Prostate gland (tissue), 2 donors: ENCODE results near the gene SSH2. TPM values are rescaled to one million over a fixed set of nuclear protein-coding genes. Genes with fewer than 3 reads are reported as not detected.

ENCODE experiments used
- DNase-seq: peaks from one replicate; pipeline ENCODE4 v3.0.0-alpha.2; 2019; ENCODE audit warnings: low spot score
- H3K27ac ChIP-seq, 2 donors: fragments of 200-600 bp; sonication (generic); 2 replicates each; pipeline ENCODE4 v1.5.1; 2017 to 2019
- H3K27me3 ChIP-seq: fragments of 200-600 bp; sonication (generic); replicated peaks from 2 replicates; pipeline ENCODE4 v1.5.1; 2019; ENCODE audit not compliant: insufficient read depth
- H3K36me3 ChIP-seq, 2 donors: fragments of 200-600 bp; sonication (generic); 1 replicate in 1 of 2; 2 replicates in 1 of 2; pipeline versions ENCODE4 v1.5.1 to v1.8.1; 2017 to 2019
- H3K4me1 ChIP-seq: fragments of 200-600 bp; sonication (generic); replicated peaks from 2 replicates; pipeline ENCODE4 v1.5.1; 2019
- H3K4me3 ChIP-seq, 2 donors: fragments of 200-600 bp; sonication (generic); 2 replicates each; pipeline ENCODE4 v1.5.1; 2017 to 2019
- H3K9me3 ChIP-seq: fragments of 200-600 bp; sonication (generic); 2 replicates; pipeline ENCODE4 v1.5.1; 2017
- POLR2A ChIP-seq: fragments of 450-650 bp; IDR thresholded peaks from one replicate; pipeline ENCODE4 v1.6.1; 2016; ENCODE audit warnings: antibody characterized with exemption, mild to moderate bottlenecking
- POLR2AphosphoS5 ChIP-seq: sonication (generic); formaldehyde crosslinking; IDR thresholded peaks from one replicate; pipeline ENCODE4 v1.6.1; 2017; ENCODE audit warnings: antibody characterized with exemption
- WGBS: methylation state at CpG from one replicate; pipeline ENCODE4 v1.1.5; 2018; 5-methylcytosine and 5-hydroxymethylcytosine counted together
- intact Hi-C: fragments of 100-400 bp; cut with DNase I; formaldehyde crosslinking; loops from one replicate; pipeline ENCODE4 v1.14.2; 2022
- total RNA-seq, 2 donors: library from RNA; depleted of rRNA; stranded (reverse); fragments of >200 nt; gene quantifications; one replicate each; pipeline ENCODE4 v1.1.0, GENCODE V29; 2016
- TF ChIP-seq, protein P1 (sequence below), 4 experiments: fragments of 200-600 bp in 2 of 4; fragments of 450-650 bp in 2 of 4; sonication (generic) in 2 of 4; IDR thresholded peaks; 1 replicate in 3 of 4; 2 replicates in 1 of 4; pipeline ENCODE4 v1.5.1; 2016 to 2019; ENCODE audit warnings: antibody characterized with exemption in 4 of 4, mild to moderate bottlenecking in 2 of 4, moderate library complexity in 2 of 4

Gene SSH2
- total RNA-seq, 2 donors from 2014 or later = 10.1 to 27.5 TPM

DNA sequence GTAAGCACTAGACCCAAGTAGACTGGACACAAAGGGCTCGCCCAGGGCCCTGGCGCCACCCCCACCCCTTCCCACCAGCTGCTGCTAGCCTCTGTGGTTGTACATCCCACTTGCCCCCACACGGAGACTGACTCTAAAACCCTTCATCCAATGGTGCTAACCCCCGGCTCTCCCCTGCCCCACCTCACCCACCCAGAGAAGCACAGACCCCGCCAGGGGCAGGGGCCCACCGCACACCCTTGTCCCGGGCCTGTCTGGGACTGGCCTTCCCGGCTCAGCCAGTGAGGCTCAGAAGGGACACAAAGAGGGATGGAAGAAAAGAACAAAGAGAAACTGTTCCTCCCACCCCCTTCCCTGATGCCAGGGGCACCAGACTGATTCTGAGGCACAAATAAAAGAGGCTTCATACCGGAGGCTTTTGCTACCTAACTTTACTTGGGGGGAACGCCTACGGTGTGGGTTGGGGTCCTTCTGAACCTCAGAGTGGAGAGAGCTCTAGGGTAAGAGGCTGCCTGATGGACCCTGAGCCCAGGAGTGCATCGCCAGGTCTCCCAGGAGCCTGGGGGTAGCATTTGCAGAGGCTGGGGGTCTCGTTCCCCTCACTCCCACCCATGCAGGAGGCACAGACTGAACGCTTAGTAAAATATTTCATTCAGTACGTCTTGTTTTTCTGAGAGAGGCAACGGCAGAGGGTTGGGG lies 315.5 kb downstream of the SSH2 start:
- TF ChIP-seq POLR2AphosphoS5 = no peak
- TF ChIP-seq POLR2A = no peak
- Histone ChIP-seq H3K9me3 (no peaks in the 10 kb centered on the region), H3K4me3 (no peak overlapping the region), H3K4me1 (peaks cover 5% of the 10 kb centered on the region), H3K36me3 (no peaks in the 10 kb centered on the region), H3K27ac (no peak overlapping the region), H3K27me3 (no peaks in the 10 kb centered on the region)
- DNase-seq = no peak
- WGBS = 69% methylated on average over 16 of the region's 16 CpGs
- intact Hi-C loops = no loop called here

DNA sequence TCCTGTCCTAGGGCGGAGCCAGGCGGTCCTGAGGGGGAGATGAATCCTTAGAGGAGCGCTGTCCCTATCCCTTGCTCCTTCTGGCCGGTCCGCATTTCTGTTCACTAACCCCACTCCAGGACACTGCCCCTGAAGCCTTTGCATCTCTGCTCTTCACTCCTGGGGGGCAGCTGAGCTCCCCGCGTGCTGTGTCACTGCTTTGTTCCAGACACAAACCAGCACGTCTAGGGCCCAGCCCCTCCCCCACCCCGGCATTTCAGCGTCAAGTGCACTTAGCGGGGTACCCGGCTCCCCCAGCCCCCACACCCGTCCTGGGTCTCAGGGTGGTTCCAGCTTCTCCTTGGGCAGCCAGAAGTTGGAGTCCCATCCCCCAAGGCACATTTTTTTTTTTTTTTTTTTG lies 316.2 kb downstream of the SSH2 start:
- Histone ChIP-seq H3K36me3 (no peaks in the 10 kb centered on the region), H3K9me3 (no peaks in the 10 kb centered on the region), H3K27ac (no peak overlapping the region), H3K4me1 (peaks cover 5% of the 10 kb centered on the region), H3K27me3 (no peaks in the 10 kb centered on the region), H3K4me3 (peak overlapping the region in 1 of 2 donors; percentile 6)
- DNase-seq = no peak
- 37% methylated on average over 13 of the region's 13 CpGs for WGBS
- intact Hi-C loops = no loop called here
- TF ChIP-seq POLR2AphosphoS5 (no peak), POLR2A (no peak)
- TF ChIP-seq, protein P1, sequence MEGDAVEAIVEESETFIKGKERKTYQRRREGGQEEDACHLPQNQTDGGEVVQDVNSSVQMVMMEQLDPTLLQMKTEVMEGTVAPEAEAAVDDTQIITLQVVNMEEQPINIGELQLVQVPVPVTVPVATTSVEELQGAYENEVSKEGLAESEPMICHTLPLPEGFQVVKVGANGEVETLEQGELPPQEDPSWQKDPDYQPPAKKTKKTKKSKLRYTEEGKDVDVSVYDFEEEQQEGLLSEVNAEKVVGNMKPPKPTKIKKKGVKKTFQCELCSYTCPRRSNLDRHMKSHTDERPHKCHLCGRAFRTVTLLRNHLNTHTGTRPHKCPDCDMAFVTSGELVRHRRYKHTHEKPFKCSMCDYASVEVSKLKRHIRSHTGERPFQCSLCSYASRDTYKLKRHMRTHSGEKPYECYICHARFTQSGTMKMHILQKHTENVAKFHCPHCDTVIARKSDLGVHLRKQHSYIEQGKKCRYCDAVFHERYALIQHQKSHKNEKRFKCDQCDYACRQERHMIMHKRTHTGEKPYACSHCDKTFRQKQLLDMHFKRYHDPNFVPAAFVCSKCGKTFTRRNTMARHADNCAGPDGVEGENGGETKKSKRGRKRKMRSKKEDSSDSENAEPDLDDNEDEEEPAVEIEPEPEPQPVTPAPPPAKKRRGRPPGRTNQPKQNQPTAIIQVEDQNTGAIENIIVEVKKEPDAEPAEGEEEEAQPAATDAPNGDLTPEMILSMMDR (IDR thresholded peaks at IDR 0.05) = no peak

DNA sequence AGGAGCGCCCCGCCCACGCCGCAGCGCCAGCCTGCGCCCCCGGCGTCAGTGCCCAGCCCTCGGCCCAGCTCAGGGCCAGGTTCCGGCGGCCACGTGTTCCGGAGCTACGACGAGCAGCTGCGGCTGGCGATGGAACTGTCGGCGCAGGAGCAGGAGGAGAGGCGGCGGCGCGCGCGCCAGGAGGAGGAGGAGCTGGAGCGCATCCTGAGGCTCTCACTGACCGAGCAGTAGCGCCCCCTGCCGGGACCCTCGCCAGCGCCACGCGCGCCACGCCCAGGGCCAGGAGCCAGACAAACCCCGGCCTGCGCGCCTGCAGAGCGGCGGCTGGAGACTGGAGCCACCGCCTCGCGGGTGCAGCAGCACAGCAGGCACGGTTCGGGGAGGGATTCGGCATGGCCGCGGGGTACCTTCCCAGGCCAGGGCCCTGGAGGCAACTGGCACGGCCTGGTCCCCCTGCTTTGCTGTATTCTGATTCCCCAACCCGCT lies 316.6 kb downstream of the SSH2 start:
- no peaks in the 10 kb centered on the region for H3K36me3 ChIP-seq
- intact Hi-C loops = no loop called here
- H3K4me1 ChIP-seq = peaks cover 5% of the 10 kb centered on the region
- DNase-seq = peak; percentile 86
- WGBS = 1% methylated on average over 39 of the region's 50 CpGs
- H3K4me3 ChIP-seq = peak overlapping the region in 1 of 2 donors; percentile 6
- H3K27me3 ChIP-seq = no peaks in the 10 kb centered on the region
- no peaks in the 10 kb centered on the region for H3K9me3 ChIP-seq
- peak; percentile 60 for TF ChIP-seq POLR2AphosphoS5
- no peak for TF ChIP-seq POLR2A
- TF ChIP-seq, protein P1 (IDR thresholded peaks at IDR 0.05) = peak; percentile 71 to 92 (median 76)
- H3K27ac ChIP-seq = no peak overlapping the region

DNA sequence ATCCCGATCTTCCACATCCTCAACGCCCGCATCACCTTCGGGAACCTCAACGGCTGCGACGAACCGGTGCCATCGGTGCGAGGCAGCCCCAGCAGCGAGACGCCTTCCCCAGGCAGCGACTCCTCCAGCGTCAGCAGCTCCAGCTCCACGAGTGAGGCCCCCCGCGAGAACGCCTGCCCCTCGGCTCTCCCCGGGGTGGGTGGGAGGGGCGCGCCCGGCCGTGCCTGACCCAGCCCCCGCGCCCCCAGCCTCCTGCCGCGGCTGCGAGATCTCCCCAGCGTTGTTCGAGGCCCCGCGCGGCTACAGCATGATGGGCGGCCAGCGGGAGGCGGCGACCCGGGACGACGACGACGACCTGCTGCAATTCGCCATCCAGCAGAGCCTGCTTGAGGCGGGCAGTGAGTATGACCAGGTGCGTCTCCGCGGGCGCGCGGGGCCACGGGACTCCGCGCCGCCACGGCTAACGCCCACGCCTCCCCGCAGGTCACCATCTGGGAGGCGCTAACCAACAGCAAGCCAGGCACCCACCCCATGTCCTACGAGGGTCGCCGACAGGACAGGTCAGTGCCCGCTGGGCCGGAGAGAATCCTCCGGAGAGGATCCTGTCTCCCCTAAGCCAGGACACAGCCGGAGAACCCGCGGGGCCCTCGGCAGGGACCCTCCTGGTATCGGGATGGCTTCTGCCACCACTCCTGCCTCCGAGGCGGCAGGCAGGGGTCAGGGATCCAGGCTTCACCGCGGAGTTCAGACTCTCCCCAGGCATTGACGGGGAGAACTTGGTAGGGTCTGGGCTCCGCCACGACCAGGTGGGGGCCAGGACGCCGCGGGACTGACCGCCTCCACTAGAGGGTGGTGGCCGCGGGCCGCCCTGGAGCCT lies 317.4 kb downstream of the SSH2 start:
- WGBS = 55% methylated on average over 46 of the region's 85 CpGs
- Histone ChIP-seq H3K27me3 (no peaks in the 10 kb centered on the region), H3K4me1 (peaks cover 5% of the 10 kb centered on the region), H3K4me3 (peak overlapping the region in 1 of 2 donors; percentile 6), H3K9me3 (no peaks in the 10 kb centered on the region), H3K36me3 (no peaks in the 10 kb centered on the region), H3K27ac (no peak overlapping the region)
- DNase-seq = no peak
- intact Hi-C loops = no loop called here
- TF ChIP-seq, protein P1 (IDR thresholded peaks at IDR 0.05) = no peak
- TF ChIP-seq POLR2AphosphoS5 (no peak), POLR2A (no peak)

DNA sequence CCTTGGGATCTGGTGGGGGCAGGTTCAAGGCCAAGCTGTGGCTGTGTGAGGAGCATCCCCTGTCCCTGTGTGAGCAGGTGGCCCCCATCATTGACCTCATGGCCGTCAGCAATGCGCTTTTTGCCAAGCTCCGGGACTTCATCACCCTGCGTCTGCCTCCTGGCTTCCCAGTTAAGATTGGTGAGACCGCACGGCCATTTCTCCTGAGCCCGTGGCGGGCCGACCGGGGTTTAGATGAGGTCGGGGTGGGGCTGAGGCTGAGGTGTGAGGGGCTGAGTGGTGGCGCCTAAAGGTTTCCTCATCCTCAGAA lies 318.0 kb downstream of the SSH2 start:
- intact Hi-C loops = no loop called here
- no peak overlapping the region for H3K27ac ChIP-seq
- WGBS = 95% methylated on average over 12 of the region's 12 CpGs

More for the DNA sequence above, 318.0 kb downstream of the SSH2 start:
- Histone ChIP-seq H3K4me1 (peaks cover 5% of the 10 kb centered on the region), H3K9me3 (no peaks in the 10 kb centered on the region), H3K27me3 (no peaks in the 10 kb centered on the region), H3K36me3 (no peaks in the 10 kb centered on the region), H3K4me3 (no peak overlapping the region)
- no peak for TF ChIP-seq POLR2AphosphoS5
- no peak for TF ChIP-seq POLR2A
- TF ChIP-seq, protein P1 (IDR thresholded peaks at IDR 0.05) = no peak
- no peak for DNase-seq
